HepG2 (cell line): ENCODE measurements around the gene IPO9. TPM values are rescaled to one million over a fixed set of nuclear protein-coding genes. Genes with fewer than 3 reads are reported as not detected.

Experiments
- ARID2 ChIP-seq: sonication (generic); formaldehyde crosslinking; IDR thresholded peaks from 2 replicates; pipeline ENCODE4 v1.8.1; 2022; ENCODE audit warnings: mild to moderate bottlenecking, missing genetic modification reagents, borderline replicate concordance
- CC2D1A ChIP-seq: sonication (generic); formaldehyde crosslinking; IDR thresholded peaks from 2 replicates; pipeline ENCODE4 v1.8.1; 2023; ENCODE audit warnings: mild to moderate bottlenecking, missing genetic modification reagents
- EHMT2 ChIP-seq: fragments of 200-600 bp; sonication (generic); IDR thresholded peaks from 2 replicates; pipeline ENCODE4 v1.7.0; 2017; ENCODE audit warnings: antibody characterized with exemption, low read depth, low read length, borderline replicate concordance
- KDM3A ChIP-seq: IDR thresholded peaks from 2 replicates; pipeline ENCODE4 v1.6.1; 2018; ENCODE audit warnings: low read depth, missing compliant biosample characterization
- MXD4 ChIP-seq: IDR thresholded peaks from 2 replicates; pipeline ENCODE4 v1.6.1; 2016; ENCODE audit warnings: mild to moderate bottlenecking, missing biosample characterization, missing genetic modification reagents
- REXO4 ChIP-seq: sonication (generic); formaldehyde crosslinking; IDR thresholded peaks from 2 replicates; pipeline ENCODE4 v1.8.0; 2022; ENCODE audit warnings: missing genetic modification reagents, mild to moderate bottlenecking, borderline replicate concordance
- RFX1 ChIP-seq: fragments of 450-650 bp; IDR thresholded peaks from 2 replicates; pipeline ENCODE4 v1.6.1; 2017
- YEATS4 ChIP-seq: sonication (generic); formaldehyde crosslinking; IDR thresholded peaks from 2 replicates; pipeline ENCODE4 v1.4.0; 2020; ENCODE audit warnings: missing genetic modification reagents, borderline replicate concordance
- ZEB1 ChIP-seq: IDR thresholded peaks from 2 replicates; pipeline ENCODE4 v1.6.1; 2012; ENCODE audit warnings: mild to moderate bottlenecking, low read depth, inconsistent platforms; ENCODE audit not compliant: insufficient replicate concordance
- ZFP41 ChIP-seq: sonication (generic); formaldehyde crosslinking; IDR thresholded peaks from 2 replicates; pipeline ENCODE4 v1.4.0; 2020; ENCODE audit warnings: mild to moderate bottlenecking, missing genetic modification reagents, borderline replicate concordance
- ZMYM3 ChIP-seq: sonication (generic); formaldehyde crosslinking; IDR thresholded peaks from 2 replicates; pipeline ENCODE4 v1.5.1; 2020; ENCODE audit warnings: mild to moderate bottlenecking, missing genetic modification reagents
- ZNF232 ChIP-seq: sonication (generic); formaldehyde crosslinking; IDR thresholded peaks from 2 replicates; pipeline ENCODE4 v1.4.0; 2020; ENCODE audit warnings: missing genetic modification reagents, borderline replicate concordance
- ZNF562 ChIP-seq: sonication (generic); formaldehyde crosslinking; IDR thresholded peaks from 2 replicates; pipeline ENCODE4 v1.8.0; 2022; ENCODE audit warnings: missing genetic modification reagents, borderline replicate concordance
- ZNF589 ChIP-seq: sonication (generic); formaldehyde crosslinking; conservative IDR thresholded peaks from 2 replicates; pipeline ENCODE4 v1.8.0; 2022; ENCODE audit warnings: mild to moderate bottlenecking, moderate library complexity, missing genetic modification reagents
- ZNF614 ChIP-seq: IDR thresholded peaks from 2 replicates; pipeline ENCODE4 v1.6.1; 2018; ENCODE audit warnings: missing biosample characterization, missing genetic modification reagents, inconsistent platforms, borderline replicate concordance
- ZSCAN12 ChIP-seq: sonication (generic); formaldehyde crosslinking; IDR thresholded peaks from 2 replicates; pipeline ENCODE4 v1.9.0; 2021; ENCODE audit warnings: mild to moderate bottlenecking, missing genetic modification reagents
- polyA plus RNA-seq, 8 experiments: library from polyadenylated mRNA; depleted of rRNA in 3 of 8; stranded (reverse) in 7 of 8; unstranded in 1 of 8; fragments of >200 nt; fragmentation: Illumina TruSeq in 4 of 8; extraction: Trizol in 4 of 8; gene quantifications; 2 replicates each; pipeline versions ENCODE4 v1.2.1 to v1.2.3, GENCODE V29; 2011 to 2016; ENCODE audit warnings: low read depth in 4 of 8, missing spikeins in 1 of 8, mixed read lengths in 1 of 8; ENCODE audit not compliant: insufficient read depth in 1 of 8
- total RNA-seq, 5 experiments: library from RNA; depleted of rRNA; stranded (reverse); fragments of >200 nt; fragmentation: Illumina TruSeq; extraction: Trizol; gene quantifications; 2 replicates each; pipeline ENCODE4 v1.2.3, GENCODE V29; 2016; ENCODE audit warnings: low read depth in 1 of 5
- TF ChIP-seq, protein P1 (sequence below): IDR thresholded peaks from 2 replicates; pipeline ENCODE4 v1.6.1; 2018; ENCODE audit warnings: missing genetic modification reagents
- TF ChIP-seq, protein P2 (sequence below): sonication (generic); formaldehyde crosslinking; IDR thresholded peaks from 2 replicates; pipeline ENCODE4 v1.4.0; 2020; ENCODE audit warnings: missing genetic modification reagents, mild to moderate bottlenecking, borderline replicate concordance
- TF ChIP-seq, protein P3 (sequence below): sonication (generic); formaldehyde crosslinking; conservative IDR thresholded peaks from 2 replicates; pipeline ENCODE4 v1.4.0; 2020; ENCODE audit warnings: missing genetic modification reagents
- TF ChIP-seq, protein P4 (sequence below): sonication (generic); formaldehyde crosslinking; IDR thresholded peaks from 2 replicates; pipeline ENCODE4 v1.5.0; 2020; ENCODE audit warnings: missing genetic modification reagents

The IPO9 gene
- total and polyA plus RNA-seq, 2 of the 13 experiments (the other 11 are each of a cell fraction or from before 2014, with no cell fraction given) = 31.0 to 34.8 TPM

DNA sequence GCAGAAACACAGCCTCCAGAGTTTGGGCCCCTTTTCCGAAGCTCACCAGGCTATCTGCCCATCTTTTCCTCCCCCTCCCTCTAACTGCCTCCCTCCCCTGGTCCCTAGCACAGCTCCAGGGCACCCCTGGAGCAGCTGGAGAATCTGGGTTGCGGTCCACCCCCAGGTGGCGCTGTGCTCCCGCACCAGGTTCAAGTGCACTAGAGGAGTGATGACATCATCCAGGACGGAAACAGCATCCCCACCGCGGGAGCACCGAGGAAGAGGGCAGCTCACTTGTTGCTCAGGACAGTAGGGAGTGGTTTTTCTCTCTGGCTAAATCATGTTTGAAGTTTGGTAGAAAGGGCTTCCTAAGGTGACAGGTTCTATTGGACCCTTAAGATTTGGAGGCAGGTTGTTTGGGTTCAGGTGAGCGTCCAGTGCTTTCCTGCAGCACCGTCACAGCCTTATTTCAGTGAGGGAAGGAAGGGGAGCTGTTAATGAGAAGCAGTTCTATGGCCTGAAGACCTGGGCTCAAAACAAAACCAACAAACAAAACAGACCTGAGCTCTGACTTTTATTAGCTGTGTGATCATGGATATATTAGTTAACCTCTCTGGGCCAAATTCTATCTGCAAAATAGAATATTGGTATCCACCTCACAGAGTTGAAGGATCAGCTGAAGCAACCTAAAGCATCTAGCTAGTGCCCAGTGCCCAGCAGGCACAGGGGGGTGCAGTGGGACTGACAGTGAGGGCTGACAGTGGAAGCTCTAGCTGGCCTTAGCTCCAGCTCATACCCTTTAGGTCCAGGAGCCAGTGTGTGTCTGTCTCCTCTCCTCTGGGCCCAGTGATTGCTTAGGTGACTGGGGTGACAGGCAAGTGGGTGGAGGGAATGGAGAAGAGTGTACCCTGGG lies 67.2 kb downstream of the IPO9 start (continued):
- no peak for TF ChIP-seq REXO4 (CRISPR knock-in tag)
- no peak for TF ChIP-seq KDM3A (CRISPR knock-in tag)
- TF ChIP-seq, protein P1, sequence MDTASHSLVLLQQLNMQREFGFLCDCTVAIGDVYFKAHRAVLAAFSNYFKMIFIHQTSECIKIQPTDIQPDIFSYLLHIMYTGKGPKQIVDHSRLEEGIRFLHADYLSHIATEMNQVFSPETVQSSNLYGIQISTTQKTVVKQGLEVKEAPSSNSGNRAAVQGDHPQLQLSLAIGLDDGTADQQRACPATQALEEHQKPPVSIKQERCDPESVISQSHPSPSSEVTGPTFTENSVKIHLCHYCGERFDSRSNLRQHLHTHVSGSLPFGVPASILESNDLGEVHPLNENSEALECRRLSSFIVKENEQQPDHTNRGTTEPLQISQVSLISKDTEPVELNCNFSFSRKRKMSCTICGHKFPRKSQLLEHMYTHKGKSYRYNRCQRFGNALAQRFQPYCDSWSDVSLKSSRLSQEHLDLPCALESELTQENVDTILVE (CRISPR knock-in tag) = 0 out of 2 replicates have a peak, but pooled peaks have one; percentile 42
- no peak for TF ChIP-seq CC2D1A (CRISPR knock-in tag)
- no peak for TF ChIP-seq RFX1
- TF ChIP-seq, protein P2, sequence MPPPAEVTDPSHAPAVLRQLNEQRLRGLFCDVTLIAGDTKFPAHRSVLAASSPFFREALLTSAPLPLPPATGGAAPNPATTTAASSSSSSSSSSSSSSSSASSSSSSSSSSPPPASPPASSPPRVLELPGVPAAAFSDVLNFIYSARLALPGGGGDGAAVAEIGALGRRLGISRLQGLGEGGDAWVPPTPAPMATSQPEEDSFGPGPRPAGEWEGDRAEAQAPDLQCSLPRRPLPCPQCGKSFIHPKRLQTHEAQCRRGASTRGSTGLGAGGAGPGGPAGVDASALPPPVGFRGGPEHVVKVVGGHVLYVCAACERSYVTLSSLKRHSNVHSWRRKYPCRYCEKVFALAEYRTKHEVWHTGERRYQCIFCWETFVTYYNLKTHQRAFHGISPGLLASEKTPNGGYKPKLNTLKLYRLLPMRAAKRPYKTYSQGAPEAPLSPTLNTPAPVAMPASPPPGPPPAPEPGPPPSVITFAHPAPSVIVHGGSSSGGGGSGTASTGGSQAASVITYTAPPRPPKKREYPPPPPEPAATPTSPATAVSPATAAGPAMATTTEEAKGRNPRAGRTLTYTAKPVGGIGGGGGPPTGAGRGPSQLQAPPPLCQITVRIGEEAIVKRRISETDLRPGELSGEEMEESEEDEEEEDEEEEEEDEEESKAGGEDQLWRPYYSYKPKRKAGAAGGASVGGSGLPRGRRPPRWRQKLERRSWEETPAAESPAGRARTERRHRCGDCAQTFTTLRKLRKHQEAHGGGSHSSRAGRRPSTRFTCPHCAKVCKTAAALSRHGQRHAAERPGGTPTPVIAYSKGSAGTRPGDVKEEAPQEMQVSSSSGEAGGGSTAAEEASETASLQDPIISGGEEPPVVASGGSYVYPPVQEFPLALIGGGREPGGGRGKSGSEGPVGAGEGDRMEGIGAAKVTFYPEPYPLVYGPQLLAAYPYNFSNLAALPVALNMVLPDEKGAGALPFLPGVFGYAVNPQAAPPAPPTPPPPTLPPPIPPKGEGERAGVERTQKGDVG = no peak
- no peak for TF ChIP-seq ZNF562 (CRISPR knock-in tag)
- TF ChIP-seq ZMYM3 (CRISPR knock-in tag) = no peak
- TF ChIP-seq ZEB1 = no peak
- TF ChIP-seq, protein P3, sequence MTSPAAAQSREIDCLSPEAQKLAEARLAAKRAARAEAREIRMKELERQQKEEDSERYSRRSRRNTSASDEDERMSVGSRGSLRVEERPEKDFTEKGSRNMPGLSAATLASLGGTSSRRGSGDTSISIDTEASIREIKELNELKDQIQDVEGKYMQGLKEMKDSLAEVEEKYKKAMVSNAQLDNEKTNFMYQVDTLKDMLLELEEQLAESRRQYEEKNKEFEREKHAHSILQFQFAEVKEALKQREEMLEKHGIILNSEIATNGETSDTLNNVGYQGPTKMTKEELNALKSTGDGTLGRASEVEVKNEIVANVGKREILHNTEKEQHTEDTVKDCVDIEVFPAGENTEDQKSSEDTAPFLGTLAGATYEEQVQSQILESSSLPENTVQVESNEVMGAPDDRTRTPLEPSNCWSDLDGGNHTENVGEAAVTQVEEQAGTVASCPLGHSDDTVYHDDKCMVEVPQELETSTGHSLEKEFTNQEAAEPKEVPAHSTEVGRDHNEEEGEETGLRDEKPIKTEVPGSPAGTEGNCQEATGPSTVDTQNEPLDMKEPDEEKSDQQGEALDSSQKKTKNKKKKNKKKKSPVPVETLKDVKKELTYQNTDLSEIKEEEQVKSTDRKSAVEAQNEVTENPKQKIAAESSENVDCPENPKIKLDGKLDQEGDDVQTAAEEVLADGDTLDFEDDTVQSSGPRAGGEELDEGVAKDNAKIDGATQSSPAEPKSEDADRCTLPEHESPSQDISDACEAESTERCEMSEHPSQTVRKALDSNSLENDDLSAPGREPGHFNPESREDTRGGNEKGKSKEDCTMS = no peak
- no peak for TF ChIP-seq ZNF589 (CRISPR knock-in tag)
- TF ChIP-seq ZNF232 (CRISPR knock-in tag) = no peak
- peak; percentile 63; the same call in 1 of the 2 replicates for TF ChIP-seq ZNF614
- TF ChIP-seq ZSCAN12 = no peak
- no peak for TF ChIP-seq MXD4
- no peak for TF ChIP-seq YEATS4 (CRISPR knock-in tag)
- TF ChIP-seq EHMT2 = no peak
- TF ChIP-seq, protein P4, sequence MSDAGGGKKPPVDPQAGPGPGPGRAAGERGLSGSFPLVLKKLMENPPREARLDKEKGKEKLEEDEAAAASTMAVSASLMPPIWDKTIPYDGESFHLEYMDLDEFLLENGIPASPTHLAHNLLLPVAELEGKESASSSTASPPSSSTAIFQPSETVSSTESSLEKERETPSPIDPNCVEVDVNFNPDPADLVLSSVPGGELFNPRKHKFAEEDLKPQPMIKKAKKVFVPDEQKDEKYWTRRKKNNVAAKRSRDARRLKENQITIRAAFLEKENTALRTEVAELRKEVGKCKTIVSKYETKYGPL (CRISPR knock-in tag) = no peak
- TF ChIP-seq ZFP41 (CRISPR knock-in tag) = no peak
- no peak for TF ChIP-seq ARID2 (CRISPR knock-in tag)
